Activated naive CD8-positive, alpha-beta T cell treated with anti-CD3 and anti-CD28 coated beads for 36 hours (primary cell): Measurements from ENCODE around the gene RIC1. TPM values are rescaled to one million over a fixed set of nuclear protein-coding genes. Genes with fewer than 3 reads are reported as not detected.

Experiments
- DNase-seq: peaks from one replicate; pipeline ENCODE4 v3.0.0; 2021
- H3K27ac Mint-ChIP-seq: one replicate; pipeline ENCODE4 v1.8.0; 2022; ENCODE audit warnings: mild to moderate bottlenecking, moderate library complexity, mixed read lengths
- H3K27me3 Mint-ChIP-seq: one replicate; pipeline ENCODE4 v1.8.0; 2022; ENCODE audit warnings: mild to moderate bottlenecking, mixed read lengths
- H3K36me3 Mint-ChIP-seq: one replicate; pipeline ENCODE4 v1.8.0; 2021; ENCODE audit warnings: mild to moderate bottlenecking, mixed read lengths
- H3K4me1 Mint-ChIP-seq: one replicate; pipeline ENCODE4 v1.8.0; 2021; ENCODE audit warnings: mixed read lengths
- H3K4me3 Mint-ChIP-seq: one replicate; pipeline ENCODE4 v1.8.0; 2022; ENCODE audit warnings: mild to moderate bottlenecking, moderate library complexity, mixed read lengths
- H3K9me3 Mint-ChIP-seq: one replicate; pipeline ENCODE4 v1.8.0; 2022; ENCODE audit warnings: mixed read lengths
- total RNA-seq, 2 experiments: library from RNA; stranded (reverse); gene quantifications; one replicate each; pipeline ENCODE4 v1.2.3, GENCODE V29; 2021

RIC1 gene
- total RNA-seq, 2 experiments from 2014 or later: 15.2 TPM

GRCh38 chr9:5820425-5820824 is 191.5 kb downstream of the RIC1 start:
- Mint-ChIP-seq H3K4me1 (peaks cover 6% of the 10 kb centered on the region), H3K4me3 (no peak overlapping the region), H3K36me3 (peaks cover 15% of the 10 kb centered on the region), H3K27me3 (no peaks in the 10 kb centered on the region), H3K9me3 (no peaks in the 10 kb centered on the region), H3K27ac (no peak overlapping the region)
- DNase-seq: no peak

GRCh38 chr9:5825223-5825622 is 196.3 kb downstream of the RIC1 start:
- Mint-ChIP-seq H3K4me1 (peaks cover 20% of the 10 kb centered on the region), H3K4me3 (no peak overlapping the region), H3K36me3 (peaks cover 7% of the 10 kb centered on the region), H3K27ac (no peak overlapping the region), H3K27me3 (no peaks in the 10 kb centered on the region), H3K9me3 (no peaks in the 10 kb centered on the region)
- DNase-seq: no peak

Other genes starting within 250 kb of the RIC1 start
- 10 to 100 TPM; 27.3 to 27.5 TPM for gene PLGRKT, start 191.2 kb upstream of the RIC1 start, total RNA-seq
- 10 to 100 TPM; 22.0 to 24.6 TPM for gene CD274, start 178.6 kb upstream of the RIC1 start, total RNA-seq
- under 1 TPM in 1 of 2 experiments, not detected in 1; 0.08 TPM for gene PDCD1LG2, start 118.6 kb upstream of the RIC1 start, total RNA-seq
- 1 to 10 TPM; 6.6 to 7.0 TPM for gene ERMP1, start 204.0 kb downstream of the RIC1 start, total RNA-seq